GM12874 (cell line): ENCODE data around the gene PPIP5K2.

Experiments
- CTCF ChIP-seq: IDR thresholded peaks from 2 replicates; pipeline ENCODE4 v1.5.1; 2011; ENCODE audit warnings: low read depth, mild to moderate bottlenecking, control low read depth, low read length, moderate library complexity; ENCODE audit not compliant: insufficient read depth

PPIP5K2 gene

GRCh38 chr5:103111468-103111867, 8.6 kb upstream of the PPIP5K2 start:
- TF ChIP-seq CTCF = no peak

DNA sequence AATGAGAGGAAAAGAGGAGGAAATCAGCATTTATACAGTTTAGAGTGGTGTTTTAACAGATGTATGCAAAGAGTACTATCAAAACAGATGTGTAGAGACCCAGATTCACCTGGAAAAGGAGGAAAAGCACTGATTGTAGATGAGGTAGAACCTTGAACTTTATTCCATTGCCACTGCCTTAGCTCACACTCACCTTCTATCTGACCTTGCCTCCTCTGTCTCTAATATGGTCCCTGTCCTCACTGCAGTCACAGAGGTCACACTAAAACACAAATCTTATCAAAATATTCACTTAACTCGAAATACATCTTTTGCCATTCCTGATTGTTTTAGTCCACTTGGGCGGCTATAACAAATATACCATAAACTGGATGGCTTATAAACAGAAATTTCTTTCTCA, 7.2 kb upstream of the PPIP5K2 start:
- TF ChIP-seq CTCF = no peak

DNA sequence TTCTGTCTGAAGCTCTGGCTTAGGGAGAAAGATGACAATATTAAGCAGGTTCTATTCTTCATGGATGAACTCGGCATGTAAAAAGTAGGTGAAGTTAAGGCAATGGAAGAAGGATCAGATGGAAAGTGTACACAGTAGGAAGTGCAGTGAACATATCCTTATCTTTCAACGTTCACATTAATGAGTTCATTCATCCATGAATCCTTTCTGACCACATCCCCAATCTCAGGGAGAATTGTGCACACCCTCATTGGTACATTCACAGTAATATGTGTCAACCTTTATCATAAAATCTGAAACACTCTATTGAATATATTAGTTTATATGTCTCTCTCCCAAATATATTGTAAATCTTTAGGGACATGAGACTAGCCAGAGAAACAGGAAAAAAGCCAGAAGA, 5.7 kb upstream of the PPIP5K2 start:
- no peak for TF ChIP-seq CTCF

DNA sequence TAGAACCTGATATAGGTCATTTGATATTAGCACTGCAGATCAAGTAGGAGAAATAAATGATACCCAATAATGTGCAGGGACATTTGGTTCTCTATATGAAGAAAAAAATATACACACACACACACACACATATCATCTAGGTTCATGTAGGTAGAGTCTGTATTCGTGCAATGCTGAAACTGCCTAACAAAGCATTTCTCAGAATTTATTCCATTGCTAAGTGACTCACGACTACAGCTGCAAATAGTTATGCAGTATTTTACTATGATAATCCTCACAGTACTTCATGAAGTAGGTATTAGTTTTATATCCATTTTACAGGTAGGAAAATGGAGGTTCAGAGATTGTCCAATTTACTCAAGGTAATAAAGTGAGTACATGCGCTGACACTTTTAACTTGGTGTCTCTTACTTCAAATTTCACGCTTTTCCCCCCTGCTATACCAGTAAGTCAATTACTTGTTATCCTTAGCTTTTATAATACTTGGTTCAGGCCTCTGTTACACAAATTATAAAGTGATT, 2.6 kb upstream of the PPIP5K2 start:
- TF ChIP-seq CTCF = no peak

GRCh38 chr5:103119070-103119764, 884 bp upstream of the PPIP5K2 start:
- TF ChIP-seq CTCF = no peak

GRCh38 chr5:103120607-103121200, 603 bp downstream of the PPIP5K2 start:
- no peak for TF ChIP-seq CTCF

GRCh38 chr5:103122242-103122641, 2.1 kb downstream of the PPIP5K2 start:
- TF ChIP-seq CTCF = no peak
